WTC11 (cell line): ENCODE results near the gene DCP1A. TPM values are rescaled to one million over a fixed set of nuclear protein-coding genes. Genes with fewer than 3 reads are reported as not detected.

ENCODE experiments used
- ATAC-seq: fragments of 200-7000 bp; cut with Tn5 transposase; 2 replicates; pipeline ENCODE4 v1.10.0; 2021; ENCODE audit warnings: mild to moderate bottlenecking, moderate library complexity
- CTCF ChIA-PET: fragments of 300-600 bp; sonication (Branson Sonifier 250); formaldehyde crosslinking; loops from one replicate; lab custom pipeline; 2021; ENCODE audit warnings: antibody characterized with exemption; lab: Charles Lee
- POLR2A ChIA-PET: fragments of 350-600 bp; sonication (Branson Sonifier 250); formaldehyde crosslinking; loops from one replicate; lab custom pipeline; 2021; ENCODE audit warnings: antibody characterized with exemption; lab: Charles Lee
- DNase-seq: peaks from one replicate; pipeline ENCODE4 v3.0.0; 2021; ENCODE audit warnings: low spot score
- H3K27ac Mint-ChIP-seq: 2 replicates; pipeline ENCODE4 v1.8.0; 2021; ENCODE audit warnings: mixed read lengths
- H3K27me3 Mint-ChIP-seq: 2 replicates; pipeline ENCODE4 v1.8.0; 2021; ENCODE audit warnings: low read depth, mild to moderate bottlenecking, moderate library complexity, mixed read lengths
- H3K36me3 Mint-ChIP-seq: 2 replicates; pipeline ENCODE4 v1.8.0; 2021; ENCODE audit warnings: mixed read lengths
- H3K4me1 Mint-ChIP-seq: 2 replicates; pipeline ENCODE4 v1.8.0; 2022; ENCODE audit warnings: mixed read lengths
- H3K4me3 Mint-ChIP-seq: 2 replicates; pipeline ENCODE4 v1.8.0; 2021; ENCODE audit warnings: mild to moderate bottlenecking, moderate library complexity, mixed read lengths
- H3K9me3 Mint-ChIP-seq: 2 replicates; pipeline ENCODE4 v1.8.0; 2021; ENCODE audit warnings: mixed read lengths
- CBFB ChIP-seq: sonication (generic); formaldehyde crosslinking; IDR thresholded peaks from 2 replicates; pipeline ENCODE4 v1.8.1; 2022; ENCODE audit warnings: mild to moderate bottlenecking, low read depth, missing genetic modification reagents
- CREB1 ChIP-seq: sonication (generic); formaldehyde crosslinking; IDR thresholded peaks from 2 replicates; pipeline ENCODE4 v1.8.0; 2023; ENCODE audit warnings: mild to moderate bottlenecking, missing genetic modification reagents
- E2F5 ChIP-seq: sonication (generic); formaldehyde crosslinking; IDR thresholded peaks from 2 replicates; pipeline ENCODE4 v1.8.1; 2022; ENCODE audit warnings: mild to moderate bottlenecking, moderate library complexity, missing genetic modification reagents
- ESRRA ChIP-seq: sonication (generic); formaldehyde crosslinking; IDR thresholded peaks from 2 replicates; pipeline ENCODE4 v1.8.1; 2022; ENCODE audit warnings: mild to moderate bottlenecking, missing genetic modification reagents, borderline replicate concordance
- JUN ChIP-seq: sonication (generic); formaldehyde crosslinking; IDR thresholded peaks from 2 replicates; pipeline ENCODE4 v1.8.0; 2023; ENCODE audit warnings: mild to moderate bottlenecking, missing genetic modification reagents
- MXD4 ChIP-seq: fragments of 250-450 bp; sonication (Bioruptor Pico); IDR thresholded peaks from 2 replicates; pipeline ENCODE4 v1.8.0; 2021; ENCODE audit warnings: mild to moderate bottlenecking, moderate library complexity, borderline replicate concordance
- NFATC4 ChIP-seq: fragments of 250-450 bp; sonication (Bioruptor Pico); IDR thresholded peaks from 2 replicates; pipeline ENCODE4 v1.9.0; 2021; ENCODE audit warnings: mild to moderate bottlenecking
- NFE2L1 ChIP-seq: sonication (generic); formaldehyde crosslinking; IDR thresholded peaks from 2 replicates; pipeline ENCODE4 v1.8.1; 2023; ENCODE audit warnings: missing genetic modification reagents
- RORB ChIP-seq: fragments of 250-450 bp; sonication (Bioruptor Pico); IDR thresholded peaks from 2 replicates; pipeline ENCODE4 v1.9.0; 2021; ENCODE audit warnings: mild to moderate bottlenecking
- SMAD4 ChIP-seq: sonication (generic); formaldehyde crosslinking; IDR thresholded peaks from 2 replicates; pipeline ENCODE4 v1.8.0; 2022; ENCODE audit warnings: mild to moderate bottlenecking, missing genetic modification reagents
- TEAD1 ChIP-seq: sonication (generic); formaldehyde crosslinking; IDR thresholded peaks from 2 replicates; pipeline ENCODE4 v1.8.0; 2022; ENCODE audit warnings: mild to moderate bottlenecking, missing genetic modification reagents
- ZBTB21 ChIP-seq: sonication (generic); formaldehyde crosslinking; IDR thresholded peaks from 2 replicates; pipeline ENCODE4 v1.8.1; 2023; ENCODE audit warnings: mild to moderate bottlenecking, missing genetic modification reagents, borderline replicate concordance
- ZNF121 ChIP-seq: sonication (generic); formaldehyde crosslinking; IDR thresholded peaks from 2 replicates; pipeline ENCODE4 v1.8.0; 2023; ENCODE audit warnings: missing genetic modification reagents
- ZNF138 ChIP-seq: sonication (generic); formaldehyde crosslinking; conservative IDR thresholded peaks from 2 replicates; pipeline ENCODE4 v1.8.1; 2022; ENCODE audit warnings: mild to moderate bottlenecking, moderate library complexity, missing genetic modification reagents
- ZNF512 ChIP-seq: sonication (generic); formaldehyde crosslinking; IDR thresholded peaks from 2 replicates; pipeline ENCODE4 v1.8.1; 2022; ENCODE audit warnings: missing genetic modification reagents, borderline replicate concordance
- ZNF532 ChIP-seq: fragments of 250-450 bp; sonication (Bioruptor Pico); IDR thresholded peaks from 2 replicates; pipeline ENCODE4 v1.9.0; 2021; ENCODE audit warnings: mild to moderate bottlenecking, borderline replicate concordance
- total RNA-seq: library from RNA; stranded (reverse); gene quantifications from 3 replicates; pipeline ENCODE4 v1.2.3, GENCODE V29; 2021
- TF ChIP-seq, protein P1 (sequence below): sonication (generic); formaldehyde crosslinking; IDR thresholded peaks from 2 replicates; pipeline ENCODE4 v1.8.1; 2023; ENCODE audit warnings: mild to moderate bottlenecking, missing genetic modification reagents
- TF ChIP-seq, protein P2 (sequence below): sonication (generic); formaldehyde crosslinking; IDR thresholded peaks from 2 replicates; pipeline ENCODE4 v1.8.1; 2023; ENCODE audit warnings: mild to moderate bottlenecking, missing genetic modification reagents

The DCP1A gene
- total RNA-seq, 1 experiment from 2014 or later = 19.1 TPM

- ATAC-seq = no peak
- Mint-ChIP-seq H3K9me3 (no peaks in the 10 kb centered on the region), H3K4me1 (peaks cover 91% of the 10 kb centered on the region), H3K36me3 (peaks cover 10% of the 10 kb centered on the region)
- POLR2A ChIA-PET = no interaction called here
- TF ChIP-seq ESRRA (CRISPR knock-in tag) = no peak
- TF ChIP-seq TEAD1 (CRISPR knock-in tag) = no peak
- no peak for TF ChIP-seq NFATC4 (CRISPR knock-in tag)
- TF ChIP-seq ZBTB21 (CRISPR knock-in tag) = no peak
- TF ChIP-seq ZNF532 (CRISPR knock-in tag) = no peak
- no peak for TF ChIP-seq CREB1 (CRISPR knock-in tag)
- TF ChIP-seq NFE2L1 (CRISPR knock-in tag) = no peak
- TF ChIP-seq SMAD4 = no peak
- no peak for TF ChIP-seq ZNF121
- TF ChIP-seq E2F5 (CRISPR knock-in tag) = no peak
- no peak for TF ChIP-seq RORB
- TF ChIP-seq, protein P1, sequence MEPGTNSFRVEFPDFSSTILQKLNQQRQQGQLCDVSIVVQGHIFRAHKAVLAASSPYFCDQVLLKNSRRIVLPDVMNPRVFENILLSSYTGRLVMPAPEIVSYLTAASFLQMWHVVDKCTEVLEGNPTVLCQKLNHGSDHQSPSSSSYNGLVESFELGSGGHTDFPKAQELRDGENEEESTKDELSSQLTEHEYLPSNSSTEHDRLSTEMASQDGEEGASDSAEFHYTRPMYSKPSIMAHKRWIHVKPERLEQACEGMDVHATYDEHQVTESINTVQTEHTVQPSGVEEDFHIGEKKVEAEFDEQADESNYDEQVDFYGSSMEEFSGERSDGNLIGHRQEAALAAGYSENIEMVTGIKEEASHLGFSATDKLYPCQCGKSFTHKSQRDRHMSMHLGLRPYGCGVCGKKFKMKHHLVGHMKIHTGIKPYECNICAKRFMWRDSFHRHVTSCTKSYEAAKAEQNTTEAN (CRISPR knock-in tag) = no peak
- no peak for TF ChIP-seq CBFB (CRISPR knock-in tag)
- no peak for TF ChIP-seq JUN (CRISPR knock-in tag)
- TF ChIP-seq, protein P2, sequence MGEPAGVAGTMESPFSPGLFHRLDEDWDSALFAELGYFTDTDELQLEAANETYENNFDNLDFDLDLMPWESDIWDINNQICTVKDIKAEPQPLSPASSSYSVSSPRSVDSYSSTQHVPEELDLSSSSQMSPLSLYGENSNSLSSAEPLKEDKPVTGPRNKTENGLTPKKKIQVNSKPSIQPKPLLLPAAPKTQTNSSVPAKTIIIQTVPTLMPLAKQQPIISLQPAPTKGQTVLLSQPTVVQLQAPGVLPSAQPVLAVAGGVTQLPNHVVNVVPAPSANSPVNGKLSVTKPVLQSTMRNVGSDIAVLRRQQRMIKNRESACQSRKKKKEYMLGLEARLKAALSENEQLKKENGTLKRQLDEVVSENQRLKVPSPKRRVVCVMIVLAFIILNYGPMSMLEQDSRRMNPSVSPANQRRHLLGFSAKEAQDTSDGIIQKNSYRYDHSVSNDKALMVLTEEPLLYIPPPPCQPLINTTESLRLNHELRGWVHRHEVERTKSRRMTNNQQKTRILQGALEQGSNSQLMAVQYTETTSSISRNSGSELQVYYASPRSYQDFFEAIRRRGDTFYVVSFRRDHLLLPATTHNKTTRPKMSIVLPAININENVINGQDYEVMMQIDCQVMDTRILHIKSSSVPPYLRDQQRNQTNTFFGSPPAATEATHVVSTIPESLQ (CRISPR knock-in tag) = no peak
- no peak for TF ChIP-seq ZNF138 (CRISPR knock-in tag)
- TF ChIP-seq MXD4 = no peak
- TF ChIP-seq ZNF512 = no peak
- TF ChIP-seq, all 79 proteins: peak for 0
- Mint-ChIP-seq H3K27ac (peak overlapping the region; percentile 88), H3K27me3 (no peaks in the 10 kb centered on the region), H3K4me3 (no peak overlapping the region)
- no peak for DNase-seq
- CTCF ChIA-PET = interaction anchor here (1.3 kb wide), 1 partner anchor 15 kb away, joined by 3 read pairs; no protein-coding TSS in a partner anchor
These were observed 99.2 kb downstream of the DCP1A start for GRCh38 chr3:53248161-53248560.
